Measurements from ENCODE around the gene KRTAP5-9.
"Not testable (repeated sequence)": the region's sequence is repeated elsewhere in the genome, so short reads cannot be mapped to it uniquely, and the experiment has no call there.

Gene KRTAP5-9

GRCh38 chr11:71588314-71588713, 40.1 kb downstream of the KRTAP5-9 start:
- DNase-seq (ENCODE audit: low read depth), result not testable (repeated sequence)

GRCh38 chr11:71588822-71589545, 40.8 kb downstream of the KRTAP5-9 start:
- DNase-seq (ENCODE audit: low read depth), result not testable (repeated sequence)

DNA sequence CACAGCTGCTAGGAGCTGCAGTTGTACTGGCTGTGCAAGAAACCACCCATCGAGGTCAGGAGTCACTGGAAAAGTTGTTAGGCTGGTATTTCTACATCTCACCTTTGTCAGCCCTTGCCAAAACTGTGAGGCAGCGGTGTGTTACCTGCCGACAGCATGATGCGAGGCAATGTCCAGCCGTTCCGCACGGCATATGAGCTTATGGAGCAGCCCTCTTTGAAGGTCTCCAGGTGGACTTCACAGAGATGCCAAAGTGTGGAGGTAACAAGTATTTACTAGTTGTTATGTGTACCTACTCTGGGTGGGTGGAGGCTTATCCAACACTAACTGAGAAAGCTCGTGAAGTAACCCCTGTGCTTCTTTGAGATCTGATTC, 41.3 kb downstream of the KRTAP5-9 start:
- not testable (repeated sequence) for DNase-seq (ENCODE audit: low read depth)

Measured in GM04503 (cell line).